Sigmoid colon (tissue), 7 donors: Measurements from ENCODE around the gene ROM1. TPM values are rescaled to one million over a fixed set of nuclear protein-coding genes. Genes with fewer than 3 reads are reported as not detected.

Source experiments
- DNase-seq: peaks from one replicate; pipeline ENCODE4 v3.0.0-alpha.2; 2019
- H3K27ac ChIP-seq, 4 donors: fragments of 200-600 bp; sonication (generic); one replicate each; pipeline ENCODE4 v1.5.1; 2016 to 2019; ENCODE audit warnings: mild to moderate bottlenecking in 1 of 4
- H3K27me3 ChIP-seq, 3 donors: fragments of 200-600 bp; sonication (generic); one replicate each; pipeline ENCODE4 v1.5.1; 2019; ENCODE audit warnings: mild to moderate bottlenecking in 1 of 3
- H3K36me3 ChIP-seq, 4 donors: fragments of 200-600 bp; sonication (generic); one replicate each; pipeline ENCODE4 v1.5.1; 2016 to 2019
- H3K4me1 ChIP-seq, 4 donors: fragments of 200-600 bp; sonication (generic); one replicate each; pipeline ENCODE4 v1.5.1; 2017 to 2019
- H3K4me3 ChIP-seq, 4 donors: fragments of 200-600 bp; sonication (generic); one replicate each; pipeline ENCODE4 v1.5.1; 2017 to 2019; ENCODE audit warnings: mild to moderate bottlenecking in 2 of 4, moderate library complexity in 1 of 4
- H3K9me3 ChIP-seq, 4 donors: fragments of 200-600 bp in 3 of 4; sonication (generic) in 3 of 4; one replicate each; pipeline versions ENCODE4 v1.5.1 to v1.6.1; 2013 to 2019
- CTCF ChIP-seq, 4 experiments: fragments of 450-650 bp in 3 of 4; fragments of 200-600 bp in 1 of 4; IDR thresholded peaks; one replicate each; pipeline ENCODE4 v1.5.1; 2016 to 2019; ENCODE audit warnings: antibody characterized with exemption in 4 of 4, mild to moderate bottlenecking in 3 of 4, moderate library complexity in 2 of 4
- EP300 ChIP-seq, 4 donors: sonication (generic); formaldehyde crosslinking; IDR thresholded peaks; one replicate each; pipeline ENCODE4 v1.6.1; 2017; ENCODE audit warnings: antibody characterized with exemption in 4 of 4
- POLR2A ChIP-seq, 2 donors: fragments of 450-650 bp; IDR thresholded peaks; one replicate each; pipeline ENCODE4 v1.6.1; 2016; ENCODE audit warnings: antibody characterized with exemption in 2 of 2, mild to moderate bottlenecking in 2 of 2, moderate library complexity in 2 of 2
- POLR2AphosphoS5 ChIP-seq, 4 donors: sonication (generic); formaldehyde crosslinking; IDR thresholded peaks; one replicate each; pipeline ENCODE4 v1.6.1; 2017; ENCODE audit warnings: antibody characterized with exemption in 4 of 4
- WGBS, 2 donors: extraction: QIAGEN DNeasy Blood & Tissue Kit; methylation state at CpG; one replicate each; pipeline ENCODE4 v1.1.7; 2013; 5-methylcytosine and 5-hydroxymethylcytosine counted together
- intact Hi-C: fragments of 100-400 bp; cut with DNase I; formaldehyde crosslinking; loops from one replicate; pipeline ENCODE4 v1.15.1; 2023
- polyA plus RNA-seq, 3 donors: library from polyadenylated mRNA; stranded (reverse); fragments of 200-250 nt; gene quantifications; one replicate each; pipeline ENCODE4 v1.2.3, GENCODE V29; 2013
- small RNA-seq, 3 donors: library from RNA; depleted of rRNA; stranded (forward); fragments of <200 nt; gene quantifications; one replicate each; pipeline ENCODE3, GENCODE V24; 2016
- total RNA-seq, 4 donors: library from RNA; depleted of rRNA; stranded (reverse); fragments of >200 nt; gene quantifications; one replicate each; pipeline ENCODE4 v1.1.0, GENCODE V29; 2016
- donor health status: healthy with polysubstance abuse.
- donor health status: Bipolar disorder and iron deficiency.
- donor health status: healthy.

Gene ROM1
- total and polyA plus RNA-seq, 7 donors = 3.0 to 14.2 (median 7.1) TPM

GRCh38 chr11:62652161-62653006 lies 39.3 kb downstream of the ROM1 start:
- TF ChIP-seq EP300 (IDR thresholded peaks at IDR 0.05) = no peak
- TF ChIP-seq POLR2A (IDR thresholded peaks at IDR 0.05) = no peak
- TF ChIP-seq POLR2AphosphoS5 (IDR thresholded peaks at IDR 0.05) = no peak
- no peaks in the 10 kb centered on the region for H3K27me3 ChIP-seq
- 15 to 35% methylated on average over 16 of the region's 16 CpGs for WGBS, 2 donors
- peaks cover 11 to 26% (median 16%) of the 10 kb centered on the region in 4 donors for H3K36me3 ChIP-seq
- peak overlapping the region; percentile 75 to 95 (median 80) for H3K4me3 ChIP-seq
- intact Hi-C loops = loop anchor here (5.0 kb wide), 1 partner anchor 55 kb away; the partner anchor contains the start of genes BSCL2 and GNG3
- peak overlapping the region; percentile 92 to 93 (median 92) for H3K27ac ChIP-seq
- DNase-seq = no peak
- peaks cover 0 to 23% (median 16%) of the 10 kb centered on the region in 4 donors for H3K4me1 ChIP-seq
- no peaks in the 10 kb centered on the region for H3K9me3 ChIP-seq

GRCh38 chr11:62654297-62654696 lies 41.2 kb downstream of the ROM1 start:
- WGBS, 2 donors = 87 to 89% methylated on average over 11 of the region's 11 CpGs
- peaks cover 0 to 17% (median 15%) of the 10 kb centered on the region in 4 donors for H3K4me1 ChIP-seq
- H3K36me3 ChIP-seq = peaks cover 3 to 7% (median 5%) of the 10 kb centered on the region in 4 donors
- H3K9me3 ChIP-seq = no peaks in the 10 kb centered on the region
- DNase-seq = no peak
- no peak overlapping the region for H3K27ac ChIP-seq
- no peak overlapping the region for H3K4me3 ChIP-seq
- no peak for TF ChIP-seq POLR2A (IDR thresholded peaks at IDR 0.05)
- no peak for TF ChIP-seq POLR2AphosphoS5 (IDR thresholded peaks at IDR 0.05)
- TF ChIP-seq EP300 (IDR thresholded peaks at IDR 0.05) = no peak
- TF ChIP-seq CTCF (IDR thresholded peaks at IDR 0.05) = no peak
- intact Hi-C loops = loop anchor here (5.0 kb wide), 1 partner anchor 53 kb away; the partner anchor contains the start of genes BSCL2 and GNG3
- H3K27me3 ChIP-seq = no peaks in the 10 kb centered on the region

- Histone ChIP-seq H3K36me3 (peaks cover 0 to under 1% (median 0%) of the 10 kb centered on the region in 4 donors), H3K27me3 (no peaks in the 10 kb centered on the region), H3K4me1 (peaks cover 0 to 11% (median 8%) of the 10 kb centered on the region in 4 donors), H3K9me3 (no peaks in the 10 kb centered on the region), H3K4me3 (no peak overlapping the region), H3K27ac (no peak overlapping the region)
- DNase-seq = no peak
- TF ChIP-seq CTCF (IDR thresholded peaks at IDR 0.05) (no peak), EP300 (IDR thresholded peaks at IDR 0.05) (no peak), POLR2AphosphoS5 (IDR thresholded peaks at IDR 0.05) (no peak), POLR2A (IDR thresholded peaks at IDR 0.05) (no peak)
- 62 to 70% methylated on average over 5 of the region's 5 CpGs for WGBS, 2 donors
- intact Hi-C loops = no loop called here
These were observed 43.9 kb downstream of the ROM1 start for GRCh38 chr11:62656796-62657429.

GRCh38 chr11:62664405-62665074 lies 51.5 kb downstream of the ROM1 start:
- peak overlapping the region; percentile 74 to 89 (median 86) for H3K4me3 ChIP-seq
- no peaks in the 10 kb centered on the region for H3K27me3 ChIP-seq
- peak overlapping the region; percentile 91 to 97 (median 94) for H3K27ac ChIP-seq
- intact Hi-C loops = loop anchor here (2.0 to 5.0 kb wide), 3 partner anchors 18 to 52 kb away; partner anchors contain the start of genes BSCL2, EML3, GANAB and GNG3
- TF ChIP-seq EP300 (IDR thresholded peaks at IDR 0.05) (no peak), POLR2A (IDR thresholded peaks at IDR 0.05) (no peak), POLR2AphosphoS5 (IDR thresholded peaks at IDR 0.05) (no peak), CTCF (IDR thresholded peaks at IDR 0.05) (no peak)
- H3K4me1 ChIP-seq = peaks cover 0 to 39% (median 34%) of the 10 kb centered on the region in 4 donors
- peak; percentile 79 for DNase-seq
- WGBS, 2 donors = 2 to 3% methylated on average over 36 of the region's 36 CpGs
- H3K9me3 ChIP-seq = no peaks in the 10 kb centered on the region
- peaks cover 0 to 28% (median 8%) of the 10 kb centered on the region in 4 donors for H3K36me3 ChIP-seq

Small RNA genes lying within 50 kb of the gene (small RNA-seq; reads per million reads assigned to genes)
- gene AP001458.1 (0 reads per million in 3 donors), gene MIR6747 (0 reads per million in 3 donors)

Other genes with a start within 250 kb of the ROM1 start
- not detected for gene SCGB1A1, start 194.2 kb upstream of the ROM1 start, total RNA-seq
- gene SCGB1A1, start 194.2 kb upstream of the ROM1 start, polyA plus RNA-seq = 10 to 100 TPM in 1 of 3 donors, not detected in 2; 11.4 TPM
- gene AHNAK, start 66.5 kb upstream of the ROM1 start, total RNA-seq = 1,000 to 10,000 TPM in 2 of 4 donors, 100 to 1,000 TPM in 2; 751 to 1,294 (median 1,065) TPM
- gene AHNAK, start 66.5 kb upstream of the ROM1 start, polyA plus RNA-seq = 100 to 1,000 TPM in 1 of 3 donors, 10 to 100 TPM in 2; 82.3 to 141 (median 85.5) TPM
- gene EEF1G, start 39.4 kb upstream of the ROM1 start, total RNA-seq = 1,000 to 10,000 TPM; 1,344 to 1,788 (median 1,576) TPM
- gene EEF1G, start 39.4 kb upstream of the ROM1 start, polyA plus RNA-seq = 1,000 to 10,000 TPM; 1,418 to 2,108 (median 1,957) TPM
- gene TUT1, start 21.7 kb upstream of the ROM1 start, total RNA-seq = 1 to 10 TPM; 5.4 to 7.1 (median 6.2) TPM
- gene TUT1, start 21.7 kb upstream of the ROM1 start, polyA plus RNA-seq = 10 to 100 TPM in 1 of 3 donors, 1 to 10 TPM in 2; 5.3 to 16.8 (median 6.0) TPM
- 10 to 100 TPM; 50.1 to 62.2 (median 58.1) TPM for gene MTA2, start 11.4 kb upstream of the ROM1 start, total RNA-seq
- 10 to 100 TPM; 28.8 to 86.3 (median 36.1) TPM for gene MTA2, start 11.4 kb upstream of the ROM1 start, polyA plus RNA-seq
- gene EML3, start 482 bp upstream of the ROM1 start, total RNA-seq = 10 to 100 TPM; 19.6 to 39.5 (median 30.2) TPM
- gene EML3, start 482 bp upstream of the ROM1 start, polyA plus RNA-seq = 10 to 100 TPM; 10.6 to 50.7 (median 16.2) TPM
- 10 to 100 TPM; 11.1 to 26.3 (median 16.8) TPM for gene B3GAT3, start 8.7 kb downstream of the ROM1 start, total RNA-seq
- 10 to 100 TPM in 2 of 3 donors, 1 to 10 TPM in 1; 9.7 to 47.5 (median 11.4) TPM for gene B3GAT3, start 8.7 kb downstream of the ROM1 start, polyA plus RNA-seq
- 100 to 1,000 TPM in 1 of 4 donors, 10 to 100 TPM in 3; 67.4 to 111 (median 77.9) TPM for gene GANAB, start 33.4 kb downstream of the ROM1 start, total RNA-seq
- gene GANAB, start 33.4 kb downstream of the ROM1 start, polyA plus RNA-seq = 100 to 1,000 TPM in 1 of 3 donors, 10 to 100 TPM in 2; 12.6 to 163 (median 37.9) TPM
- gene INTS5, start 40.0 kb downstream of the ROM1 start, total RNA-seq = 10 to 100 TPM; 11.2 to 13.2 (median 12.1) TPM
- gene INTS5, start 40.0 kb downstream of the ROM1 start, polyA plus RNA-seq = 10 to 100 TPM in 1 of 3 donors, 1 to 10 TPM in 2; 7.8 to 14.8 (median 8.8) TPM
- 10 to 100 TPM; 24.6 to 47.4 (median 26.9) TPM for gene C11orf98, start 52.0 kb downstream of the ROM1 start, total RNA-seq
- 100 to 1,000 TPM; 166 to 183 (median 176) TPM for gene C11orf98, start 52.0 kb downstream of the ROM1 start, polyA plus RNA-seq
- gene CSKMT, start 52.1 kb downstream of the ROM1 start, total RNA-seq = 1 to 10 TPM; 2.9 to 6.1 (median 4.0) TPM
- 10 to 100 TPM in 1 of 3 donors, 1 to 10 TPM in 2; 1.2 to 19.4 (median 4.9) TPM for gene CSKMT, start 52.1 kb downstream of the ROM1 start, polyA plus RNA-seq
- gene UQCC3, start 58.4 kb downstream of the ROM1 start, total RNA-seq = 1 to 10 TPM; 4.9 to 9.7 (median 8.2) TPM
- gene UQCC3, start 58.4 kb downstream of the ROM1 start, polyA plus RNA-seq = 10 to 100 TPM; 15.8 to 19.8 (median 18.0) TPM
- 1 to 10 TPM; 2.0 to 4.1 (median 3.7) TPM for gene LBHD1, start 59.0 kb downstream of the ROM1 start, total RNA-seq
- 10 to 100 TPM in 1 of 3 donors, 1 to 10 TPM in 2; 3.0 to 12.9 (median 5.8) TPM for gene LBHD1, start 59.0 kb downstream of the ROM1 start, polyA plus RNA-seq
- 100 to 1,000 TPM; 174 to 298 (median 199) TPM for gene UBXN1, start 65.8 kb downstream of the ROM1 start, total RNA-seq
- gene UBXN1, start 65.8 kb downstream of the ROM1 start, polyA plus RNA-seq = 100 to 1,000 TPM; 132 to 188 (median 174) TPM
- gene LRRN4CL, start 76.3 kb downstream of the ROM1 start, total RNA-seq = 10 to 100 TPM; 28.5 to 40.4 (median 32.1) TPM
- gene LRRN4CL, start 76.3 kb downstream of the ROM1 start, polyA plus RNA-seq = 1 to 10 TPM in 2 of 3 donors, under 1 TPM in 1; 0.23 to 3.1 (median 3.0) TPM
- 10 to 100 TPM; 35.5 to 69.8 (median 50.2) TPM for gene BSCL2, start 94.2 kb downstream of the ROM1 start, total RNA-seq
- gene BSCL2, start 94.2 kb downstream of the ROM1 start, polyA plus RNA-seq = 10 to 100 TPM; 18.0 to 72.3 (median 27.0) TPM
- gene GNG3, start 94.4 kb downstream of the ROM1 start, total RNA-seq = 1 to 10 TPM in 3 of 4 donors, not detected in 1; 1.4 to 5.0 (median 2.8) TPM
- gene GNG3, start 94.4 kb downstream of the ROM1 start, polyA plus RNA-seq = 1 to 10 TPM in 2 of 3 donors, not detected in 1; 1.2 to 2.7 TPM
- gene HNRNPUL2, start 114.2 kb downstream of the ROM1 start, total RNA-seq = 10 to 100 TPM; 22.9 to 30.7 (median 25.3) TPM
- 10 to 100 TPM; 36.6 to 54.3 (median 37.5) TPM for gene HNRNPUL2, start 114.2 kb downstream of the ROM1 start, polyA plus RNA-seq
- gene TTC9C, start 115.2 kb downstream of the ROM1 start, total RNA-seq = 10 to 100 TPM; 21.9 to 39.9 (median 24.2) TPM
- 10 to 100 TPM; 27.6 to 30.4 (median 27.7) TPM for gene TTC9C, start 115.2 kb downstream of the ROM1 start, polyA plus RNA-seq
- 10 to 100 TPM in 1 of 4 donors, 1 to 10 TPM in 3; 6.6 to 12.1 (median 7.7) TPM for gene ZBTB3, start 140.9 kb downstream of the ROM1 start, total RNA-seq
- gene ZBTB3, start 140.9 kb downstream of the ROM1 start, polyA plus RNA-seq = 1 to 10 TPM; 1.2 to 5.0 (median 1.8) TPM
- 10 to 100 TPM; 42.7 to 59.5 (median 53.6) TPM for gene POLR2G, start 148.3 kb downstream of the ROM1 start, total RNA-seq
- gene POLR2G, start 148.3 kb downstream of the ROM1 start, polyA plus RNA-seq = 100 to 1,000 TPM in 1 of 3 donors, 10 to 100 TPM in 2; 73.5 to 111 (median 95.5) TPM
- gene TAF6L, start 158.1 kb downstream of the ROM1 start, total RNA-seq = 10 to 100 TPM; 13.2 to 20.1 (median 16.7) TPM
- gene TAF6L, start 158.1 kb downstream of the ROM1 start, polyA plus RNA-seq = 10 to 100 TPM in 1 of 3 donors, 1 to 10 TPM in 2; 3.0 to 20.7 (median 9.0) TPM
- 10 to 100 TPM; 38.2 to 49.6 (median 43.0) TPM for gene TMEM179B, start 174.1 kb downstream of the ROM1 start, total RNA-seq
- 10 to 100 TPM; 27.0 to 63.9 (median 38.4) TPM for gene TMEM179B, start 174.1 kb downstream of the ROM1 start, polyA plus RNA-seq
- gene TMEM223, start 178.7 kb downstream of the ROM1 start, total RNA-seq = 10 to 100 TPM; 16.0 to 27.1 (median 24.1) TPM
- gene TMEM223, start 178.7 kb downstream of the ROM1 start, polyA plus RNA-seq = 10 to 100 TPM in 2 of 3 donors, 1 to 10 TPM in 1; 9.0 to 30.9 (median 15.5) TPM
- gene NXF1, start 192.2 kb downstream of the ROM1 start, total RNA-seq = 10 to 100 TPM; 33.2 to 68.1 (median 43.0) TPM
- gene NXF1, start 192.2 kb downstream of the ROM1 start, polyA plus RNA-seq = 10 to 100 TPM; 20.3 to 63.3 (median 22.8) TPM
- gene STX5, start 218.8 kb downstream of the ROM1 start, total RNA-seq = 10 to 100 TPM; 27.1 to 37.8 (median 31.2) TPM
- 10 to 100 TPM; 27.8 to 31.2 (median 28.9) TPM for gene STX5, start 218.8 kb downstream of the ROM1 start, polyA plus RNA-seq
- 1 to 10 TPM in 1 of 4 donors, not detected in 3; 2.1 TPM for gene TEX54, start 219.6 kb downstream of the ROM1 start, total RNA-seq
- gene TEX54, start 219.6 kb downstream of the ROM1 start, polyA plus RNA-seq = not detected
- gene WDR74, start 226.3 kb downstream of the ROM1 start, total RNA-seq = 10 to 100 TPM; 22.8 to 39.7 (median 34.7) TPM
- 10 to 100 TPM; 11.6 to 47.6 (median 24.0) TPM for gene WDR74, start 226.3 kb downstream of the ROM1 start, polyA plus RNA-seq